SHP77 (cell line): ENCODE data around the gene PRELID2.

Source experiments
- DNase-seq, 2 experiments: peaks; one replicate each; lab custom pipeline; 2025; lab: John Stamatoyannopoulos, UW

Gene PRELID2

GRCh38 chr5:145797336-145797735, 37.8 kb downstream of the PRELID2 start:
- DNase-seq = no peak

- DNase-seq = no peak
Observed at GRCh38 chr5:145796318-145796717, 38.8 kb downstream of the PRELID2 start.

- DNase-seq = no peak
Observed at GRCh38 chr5:145793574-145793973, 41.6 kb downstream of the PRELID2 start.

- DNase-seq = no peak
Observed at GRCh38 chr5:145792840-145793239, 42.3 kb downstream of the PRELID2 start.

GRCh38 chr5:145791866-145792265, 43.3 kb downstream of the PRELID2 start:
- no peak for DNase-seq

- no peak for DNase-seq
Observed at GRCh38 chr5:145787996-145788395, 47.1 kb downstream of the PRELID2 start.

GRCh38 chr5:145787507-145787906, 47.6 kb downstream of the PRELID2 start:
- DNase-seq = no peak

- DNase-seq = no peak
Observed at GRCh38 chr5:145787001-145787400, 48.1 kb downstream of the PRELID2 start.

GRCh38 chr5:145780982-145781381, 54.2 kb downstream of the PRELID2 start:
- no peak for DNase-seq

- no peak for DNase-seq
Observed at GRCh38 chr5:145778144-145778900, 56.8 kb downstream of the PRELID2 start.

GRCh38 chr5:145777445-145778063, 57.6 kb downstream of the PRELID2 start:
- DNase-seq = peak; percentile 6 to 44

GRCh38 chr5:145776886-145777285, 58.3 kb downstream of the PRELID2 start:
- no peak for DNase-seq

- DNase-seq = no peak
Observed at GRCh38 chr5:145775893-145776444, 59.2 kb downstream of the PRELID2 start.

- no peak for DNase-seq
Observed at GRCh38 chr5:145775411-145775810, 59.7 kb downstream of the PRELID2 start.

- no peak for DNase-seq
Observed at GRCh38 chr5:145774442-145774841, 60.7 kb downstream of the PRELID2 start.

GRCh38 chr5:145772466-145772865, 62.7 kb downstream of the PRELID2 start:
- no peak for DNase-seq

- DNase-seq = no peak
Observed at GRCh38 chr5:145768863-145769262, 66.3 kb downstream of the PRELID2 start.

- DNase-seq = no peak
Observed at GRCh38 chr5:145764325-145764724, 70.8 kb downstream of the PRELID2 start.

- DNase-seq = no peak
Observed at GRCh38 chr5:145762833-145763232, 72.3 kb downstream of the PRELID2 start.

- no peak for DNase-seq
Observed at GRCh38 chr5:145761254-145761653, 73.9 kb downstream of the PRELID2 start.

GRCh38 chr5:145760660-145761059, 74.5 kb downstream of the PRELID2 start:
- DNase-seq = no peak

- DNase-seq = no peak
Observed at GRCh38 chr5:145752947-145753346, 82.2 kb downstream of the PRELID2 start.

- DNase-seq = no peak
Observed at GRCh38 chr5:145752534-145752933, 82.6 kb downstream of the PRELID2 start.
